Measurements from ENCODE around the gene IQGAP2.

IQGAP2 gene

GRCh38 chr5:76386360-76386759 is 16.7 kb upstream of the IQGAP2 start:
- DNase-seq = no peak

GRCh38 chr5:76388236-76388635 is 14.8 kb upstream of the IQGAP2 start:
- no peak for DNase-seq

GRCh38 chr5:76388791-76389512 is 14.1 kb upstream of the IQGAP2 start:
- no peak for DNase-seq

GRCh38 chr5:76389513-76390154 is 13.5 kb upstream of the IQGAP2 start:
- no peak for DNase-seq

DNA sequence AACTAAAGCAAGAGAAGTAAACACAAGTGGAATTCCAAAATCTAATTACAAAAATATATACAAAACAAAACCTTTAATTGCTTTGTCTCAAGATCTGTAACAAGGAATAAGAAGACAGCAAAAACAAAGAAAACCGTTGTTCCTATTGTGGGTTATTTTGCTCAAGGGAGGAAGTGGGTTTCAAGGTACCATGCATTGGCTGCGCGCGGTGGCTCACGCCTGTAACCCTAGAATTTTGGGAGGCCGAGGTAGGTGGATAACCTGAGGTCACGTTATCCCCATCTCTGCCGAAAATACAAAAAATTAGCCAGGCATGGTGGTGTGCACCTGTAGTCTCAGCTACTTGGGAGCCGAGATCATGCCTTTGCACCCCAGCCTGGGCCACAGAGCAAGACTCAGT is 12.1 kb upstream of the IQGAP2 start:
- no peak for DNase-seq

DNA sequence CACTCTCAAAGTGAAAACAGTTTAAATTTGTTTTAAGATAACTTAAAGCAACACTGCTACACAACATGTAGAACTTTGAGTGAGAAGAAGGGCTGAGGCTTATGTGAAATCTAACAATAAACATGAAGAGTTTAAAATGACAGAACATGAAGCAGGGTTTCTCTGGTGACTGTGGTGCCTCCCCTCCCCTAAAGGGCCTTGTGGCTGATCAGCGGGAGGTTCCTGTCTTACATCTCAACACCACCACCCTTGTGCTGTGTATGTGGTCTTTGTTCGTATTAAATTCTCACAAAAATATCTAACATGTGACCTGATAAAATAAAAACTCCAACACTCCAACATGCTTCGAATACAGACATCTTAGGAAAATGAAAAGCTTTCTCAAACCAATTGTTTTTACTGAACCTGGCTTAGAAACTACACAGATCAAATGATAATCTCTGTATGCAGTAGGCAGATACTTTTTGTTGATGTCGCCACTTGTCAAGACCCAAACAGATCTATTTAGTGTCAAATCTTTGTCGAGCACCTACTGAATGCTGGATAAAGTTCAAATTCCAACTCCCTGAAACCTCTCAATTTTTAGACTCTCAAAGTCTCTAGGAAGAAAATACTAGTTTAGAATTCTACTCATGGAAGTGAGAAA is 9.9 kb upstream of the IQGAP2 start:
- DNase-seq = no peak

DNA sequence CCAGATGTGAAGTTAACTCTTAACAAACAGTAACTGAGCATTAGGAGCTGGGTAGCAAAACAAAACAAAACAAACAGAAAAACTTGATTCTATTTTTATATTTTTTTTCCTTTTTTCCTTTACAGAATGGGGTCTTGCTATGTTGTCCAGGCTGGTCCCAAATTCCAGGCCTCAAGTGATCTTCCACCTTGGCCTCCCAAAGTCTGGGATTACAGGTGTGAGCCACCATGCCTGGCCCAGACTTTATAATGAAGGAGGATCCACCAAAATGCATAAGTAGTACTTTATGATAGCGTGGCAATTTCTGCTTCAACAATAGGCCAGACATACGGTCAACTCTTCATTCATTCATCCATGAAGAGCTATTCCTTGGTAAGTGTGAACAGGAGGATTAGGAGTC is 5.9 kb upstream of the IQGAP2 start:
- no peak for DNase-seq

DNA sequence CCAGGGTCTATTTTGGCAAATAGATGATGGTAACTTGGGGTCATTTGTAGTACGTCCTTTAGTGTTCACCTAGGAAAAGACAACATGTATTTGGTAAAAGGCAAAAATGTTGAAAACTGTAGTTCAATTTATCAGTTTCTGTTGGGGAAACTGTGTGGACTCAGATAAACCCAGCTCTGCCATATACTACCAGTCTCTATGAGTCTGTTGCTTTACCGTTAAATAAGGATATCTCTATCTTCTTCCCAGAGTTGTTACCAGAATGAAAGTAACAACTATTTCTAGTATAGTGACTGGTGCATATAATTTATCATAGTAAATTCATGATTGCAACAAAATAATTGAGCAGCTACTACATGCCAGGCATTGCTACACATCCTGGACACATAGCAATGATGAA is 3.8 kb upstream of the IQGAP2 start:
- DNase-seq = no peak

- DNase-seq = no peak
Measured at GRCh38 chr5:76400466-76400865, 2.6 kb upstream of the IQGAP2 start.

DNA sequence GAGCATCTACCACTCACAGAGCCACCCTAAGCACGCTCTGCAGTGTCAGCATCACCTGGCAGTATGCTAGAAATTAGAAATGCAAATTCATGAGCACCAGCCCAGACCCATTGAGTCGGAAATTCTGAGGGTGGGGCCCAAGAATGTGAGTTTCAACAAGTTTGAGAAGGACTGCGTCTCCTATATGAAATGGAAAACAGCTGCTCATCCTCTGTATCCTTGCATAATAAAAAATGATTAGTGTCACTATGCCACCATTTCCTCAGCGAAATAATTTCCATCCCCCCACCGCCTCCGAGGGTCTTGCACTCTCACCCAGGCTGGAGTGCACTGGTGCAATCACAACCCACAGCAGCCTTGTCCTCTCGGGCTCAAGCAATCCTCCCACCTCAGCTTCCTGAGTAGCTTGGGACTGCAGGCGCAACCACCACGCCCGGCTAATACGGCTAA is 1.3 kb upstream of the IQGAP2 start:
- DNase-seq = no peak

DNA sequence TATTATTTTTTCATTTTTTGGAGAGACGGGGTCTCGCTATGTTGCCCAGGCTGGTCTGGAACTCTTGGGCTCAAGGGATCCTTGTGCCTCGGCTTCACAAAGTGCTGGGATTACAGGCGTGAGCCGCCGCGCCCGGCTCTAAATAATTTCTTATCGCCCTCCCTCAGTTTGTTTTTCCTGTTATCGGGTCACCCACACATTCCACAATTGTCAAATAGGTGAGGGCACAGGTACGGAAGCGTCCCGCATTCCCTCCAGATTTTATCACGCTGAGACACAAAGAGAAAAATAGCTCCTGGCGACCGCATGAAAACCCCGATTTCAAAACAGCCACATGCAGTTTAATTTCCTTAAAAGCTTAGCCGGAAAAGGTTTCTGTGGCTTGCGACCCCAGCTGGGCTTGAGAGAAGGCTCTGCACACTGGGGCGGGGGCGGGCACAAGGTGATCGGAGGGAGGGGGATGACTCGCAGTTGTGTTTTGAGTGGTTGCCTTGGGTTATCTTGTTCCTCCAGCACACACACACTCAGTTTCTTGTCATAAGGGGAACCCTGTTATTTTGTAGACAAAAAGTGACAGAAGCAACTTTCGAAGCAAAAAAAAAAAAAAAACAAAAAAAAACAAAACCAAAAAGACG is 717 bp upstream of the IQGAP2 start:
- DNase-seq = no peak

- DNase-seq = no peak
Measured at GRCh38 chr5:76403766-76404222, 709 bp downstream of the IQGAP2 start.

DNA sequence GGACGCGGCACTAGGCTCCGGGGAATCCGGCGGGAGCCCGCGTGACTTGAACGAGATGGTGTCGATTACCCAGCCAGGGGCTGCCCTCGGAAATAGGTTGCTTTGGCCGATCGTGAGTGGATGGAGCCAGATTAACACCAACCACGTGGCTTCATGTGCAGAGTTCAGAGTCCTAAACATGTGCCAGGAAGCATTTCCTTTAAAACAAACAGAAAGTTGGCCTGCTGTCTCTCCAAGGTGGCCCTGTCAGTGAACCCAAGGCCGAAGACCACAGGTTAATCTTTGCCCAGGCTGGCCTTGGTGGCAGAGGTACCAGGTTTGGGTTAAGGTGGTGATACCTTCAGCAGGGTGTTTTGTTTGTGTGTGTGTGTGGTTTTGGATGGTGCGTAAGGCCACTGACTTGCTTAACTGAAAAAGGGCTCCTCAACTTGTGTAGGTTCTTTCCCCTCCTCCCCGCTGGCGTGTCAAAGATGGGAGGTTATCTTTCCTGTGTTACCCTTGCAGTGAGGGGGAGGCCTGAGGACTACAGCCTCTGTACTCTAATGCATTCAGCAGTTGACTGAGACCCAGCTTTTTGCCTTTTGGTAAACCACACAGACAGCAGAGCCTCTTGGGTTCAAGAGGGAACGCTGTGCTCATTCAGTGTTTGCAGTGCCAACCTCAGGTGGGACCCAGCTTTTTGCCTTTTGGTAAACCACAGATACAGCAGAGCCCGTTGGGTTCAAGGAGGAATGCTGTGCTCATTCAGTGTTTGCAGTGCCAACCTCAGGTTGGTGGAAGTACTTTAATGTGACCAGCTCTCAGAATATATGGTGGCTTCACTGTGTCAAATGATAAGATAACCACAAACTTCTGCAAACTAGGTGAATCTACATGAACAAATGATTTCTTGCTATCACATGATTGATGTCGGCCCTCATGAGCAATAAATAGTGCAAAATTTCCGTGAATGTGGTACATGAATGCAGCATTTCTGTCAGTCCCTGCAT is 1.4 kb downstream of the IQGAP2 start:
- DNase-seq = no peak

GRCh38 chr5:76406014-76406413 is 2.9 kb downstream of the IQGAP2 start:
- no peak for DNase-seq

DNA sequence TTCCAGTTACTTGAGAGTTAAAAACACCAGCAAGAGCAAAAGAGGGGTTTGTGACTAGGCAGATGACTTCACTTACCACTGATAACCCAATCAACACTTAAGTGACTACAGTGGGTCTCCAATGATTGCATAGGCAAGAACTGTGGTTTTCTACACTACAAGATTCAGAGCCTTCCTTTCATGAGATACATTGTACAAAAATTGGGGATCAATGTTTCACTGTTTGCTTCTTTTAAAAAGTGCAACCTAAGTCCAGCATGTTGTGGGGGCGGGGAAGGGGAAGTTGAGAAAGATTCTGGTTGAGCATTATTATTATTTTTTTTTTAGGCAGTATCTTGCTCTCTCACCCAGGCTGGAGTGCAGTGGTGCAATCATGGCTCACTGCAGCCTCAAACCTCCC is 3.6 kb downstream of the IQGAP2 start:
- no peak for DNase-seq

GRCh38 chr5:76408104-76408654 is 5.1 kb downstream of the IQGAP2 start:
- no peak for DNase-seq

DNA sequence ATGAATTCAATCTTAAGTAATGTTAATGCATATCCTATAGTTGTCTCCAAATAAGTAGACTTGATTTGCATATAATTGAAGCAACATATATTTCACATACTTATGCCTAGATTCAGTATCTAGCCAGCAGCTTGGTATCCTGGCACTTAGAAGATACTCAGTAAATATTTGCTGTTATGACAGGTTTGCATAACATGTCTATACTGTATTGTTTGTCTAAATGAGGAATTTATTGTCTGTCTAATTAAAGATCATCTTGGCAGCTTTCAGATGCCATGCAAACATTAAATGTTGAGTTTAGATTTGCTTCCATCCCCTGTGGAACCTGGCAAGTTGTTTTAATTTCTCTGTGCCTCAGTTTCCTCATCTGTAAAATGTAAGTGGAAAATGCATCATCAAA is 9.4 kb downstream of the IQGAP2 start:
- DNase-seq = no peak

- no peak for DNase-seq
Measured at GRCh38 chr5:76413746-76414145, 10.7 kb downstream of the IQGAP2 start.

DNA sequence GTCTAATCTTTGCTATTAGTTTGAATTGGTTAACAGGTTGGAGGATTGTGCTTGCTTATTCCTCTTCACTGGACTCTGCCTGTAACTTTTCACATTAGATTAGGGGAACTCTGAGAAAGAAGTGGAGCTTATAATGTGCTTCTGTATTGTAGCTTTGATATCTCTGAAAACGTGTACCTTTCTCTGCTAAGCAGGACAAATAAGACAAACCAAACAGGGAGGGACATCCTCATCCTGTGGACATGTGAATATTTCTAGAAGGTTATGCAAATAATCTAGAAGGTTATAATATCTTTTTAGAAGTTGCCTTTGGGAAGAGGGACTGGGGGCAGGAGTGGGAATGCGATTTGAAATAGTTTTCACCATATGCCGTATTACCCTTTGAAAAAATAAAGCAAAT is 11.7 kb downstream of the IQGAP2 start:
- DNase-seq = no peak

DNA sequence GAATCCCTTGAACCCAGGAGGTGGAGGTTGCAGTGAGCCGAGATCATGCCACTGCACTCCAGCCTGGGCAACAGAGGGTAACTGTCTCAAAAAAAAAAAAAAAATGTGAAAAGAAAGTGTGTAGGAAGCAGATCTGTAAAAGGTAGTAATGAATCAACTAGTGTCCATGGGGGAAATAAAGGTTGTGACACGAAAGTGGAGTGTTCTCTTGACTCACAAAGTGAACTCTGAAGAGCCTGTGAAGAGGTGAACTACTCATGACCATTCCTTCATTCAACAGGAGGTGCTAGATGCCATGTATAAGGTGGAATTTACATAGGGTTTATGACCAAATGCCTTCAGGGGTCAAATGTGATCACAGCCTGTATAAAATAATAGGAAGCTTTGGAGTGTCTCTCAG is 12.8 kb downstream of the IQGAP2 start:
- no peak for DNase-seq

GRCh38 chr5:76419597-76420298 is 16.7 kb downstream of the IQGAP2 start:
- no peak for DNase-seq
